GM18508 (cell line): ENCODE data around the gene ZNF22.

Experiments
- ATAC-seq: cut with Tn5 transposase; IDR thresholded peaks from one replicate; pipeline ENCODE4 v1.9.1; 2021; ENCODE audit warnings: moderate number of reproducible peaks; ENCODE audit not compliant: insufficient read depth, unreplicated experiment

Gene ZNF22

DNA sequence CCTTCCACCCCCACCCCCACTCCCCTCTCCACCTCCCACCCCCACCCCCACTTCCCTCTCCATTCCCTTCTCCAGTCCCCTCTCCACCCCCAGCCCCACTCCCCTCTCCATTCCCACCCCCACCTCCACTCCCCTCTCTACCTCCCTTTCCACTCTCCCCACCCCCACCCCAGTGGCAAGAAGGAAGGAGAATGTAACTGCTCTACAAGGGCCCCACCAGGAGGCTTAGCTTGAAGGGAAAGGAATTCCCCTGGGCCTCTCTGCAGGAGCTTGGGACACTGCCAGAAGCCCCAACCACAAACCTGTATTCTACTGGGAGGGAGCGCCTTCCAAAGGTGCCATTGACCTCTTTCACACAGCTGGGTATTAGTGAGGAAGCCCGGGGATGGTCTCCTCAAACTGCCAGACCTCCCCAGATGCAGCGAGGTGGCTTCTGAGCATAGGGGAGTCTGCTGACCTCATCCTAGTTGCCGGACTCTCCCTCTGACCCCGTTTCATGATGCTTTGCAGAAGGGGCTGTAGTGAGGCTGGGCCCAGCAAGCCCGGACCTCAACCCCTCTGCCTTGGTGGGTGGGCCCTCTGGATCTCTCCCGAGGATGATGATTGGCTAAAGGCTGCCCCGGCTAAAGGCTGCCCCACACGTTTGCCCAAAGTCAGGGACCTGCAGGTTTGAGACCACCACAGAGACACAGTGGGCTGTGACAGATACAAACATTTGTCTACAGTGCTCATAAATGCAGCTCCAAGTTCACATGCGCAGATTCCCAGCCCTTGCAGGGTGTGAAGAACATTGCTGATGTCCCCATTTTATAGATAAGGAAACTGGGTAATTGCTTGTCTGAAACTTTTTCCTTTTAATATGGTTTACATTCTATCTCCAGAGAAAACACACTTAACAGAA lies 25.0 kb upstream of the ZNF22 start:
- ATAC-seq = no peak

DNA sequence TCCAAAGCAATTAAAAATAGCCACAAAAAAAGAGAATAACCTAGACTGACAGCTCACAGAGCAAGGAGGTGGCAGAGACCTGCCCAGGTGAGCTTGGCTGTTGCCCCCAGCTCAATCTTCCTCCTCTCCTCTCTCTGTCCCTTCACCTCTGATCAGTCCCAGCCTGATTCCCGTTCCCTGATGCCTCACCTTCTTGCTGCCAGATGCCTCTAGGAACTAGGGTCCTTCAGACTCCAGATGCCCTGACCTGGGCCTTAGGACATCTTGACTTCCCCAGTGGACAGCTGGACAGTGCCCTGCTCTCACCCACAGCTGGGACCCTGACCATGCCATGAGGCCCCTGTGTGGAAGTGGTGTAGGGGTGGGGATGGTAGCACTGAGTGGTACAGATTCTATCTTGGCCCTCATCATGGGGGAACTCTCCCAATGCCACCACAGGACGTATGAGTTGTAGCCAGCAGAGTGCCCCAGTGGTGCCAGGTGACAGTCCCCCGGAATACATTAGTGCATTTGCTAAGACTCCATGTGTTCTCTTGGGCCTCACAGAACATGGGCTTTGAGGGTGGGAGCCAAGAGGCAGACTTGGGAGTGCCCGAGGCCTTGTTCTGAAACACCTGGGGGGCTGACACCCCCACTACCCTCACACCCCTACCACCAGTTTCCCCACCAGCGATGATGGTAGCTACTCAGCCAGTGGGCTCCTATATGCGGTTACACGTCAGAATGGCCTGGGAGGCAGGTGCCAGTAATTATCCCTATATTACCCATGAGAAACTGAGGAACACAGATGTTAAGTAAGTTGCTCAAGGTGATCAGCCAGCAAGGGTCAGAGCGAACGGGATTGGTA lies 24.1 kb upstream of the ZNF22 start:
- no peak for ATAC-seq

DNA sequence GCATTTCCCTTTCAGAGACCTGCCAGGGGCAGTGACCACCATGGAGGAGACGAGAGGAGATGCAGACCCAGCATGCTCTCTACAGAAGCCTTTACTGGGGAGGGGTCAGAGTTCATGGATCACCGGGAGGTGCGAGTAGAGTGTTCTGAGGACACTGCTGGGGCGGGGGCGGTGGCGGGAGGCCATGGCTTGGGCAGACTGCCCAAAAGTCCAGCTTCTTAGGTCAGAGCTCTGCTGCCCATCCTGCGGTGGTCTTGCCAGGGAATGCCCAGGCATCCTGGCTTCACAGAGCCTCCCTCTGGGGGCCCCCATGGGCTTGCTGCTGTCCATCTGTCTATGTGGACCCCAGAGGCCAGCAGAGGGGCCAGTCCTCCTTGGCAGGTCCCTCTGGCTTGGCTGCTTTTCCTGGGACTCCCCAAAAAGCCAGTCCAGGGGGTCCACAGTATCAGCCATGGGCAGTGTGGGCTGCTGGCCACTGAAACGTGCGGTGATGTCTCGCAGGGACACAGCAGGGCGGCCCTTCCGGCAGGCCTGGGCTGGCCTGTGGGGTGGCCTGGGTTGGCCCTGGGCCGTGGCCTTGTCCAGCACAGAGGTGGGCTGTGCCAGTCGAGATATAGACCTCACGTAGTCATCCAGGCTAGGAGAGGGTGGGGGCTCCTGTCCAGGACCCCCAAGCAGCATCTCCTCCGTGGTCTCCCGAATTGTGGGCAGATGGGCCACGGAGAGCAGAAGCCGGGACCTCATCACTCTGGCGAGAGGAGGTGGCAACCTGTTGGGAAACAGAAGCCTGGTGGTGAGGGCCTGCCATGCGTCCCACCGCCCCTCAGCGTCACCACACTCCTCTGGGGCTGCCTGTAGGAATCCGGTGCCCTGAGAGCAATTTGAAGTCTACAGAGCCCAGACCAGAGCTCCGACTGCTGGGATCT lies 23.2 kb upstream of the ZNF22 start:
- ATAC-seq = no peak

DNA sequence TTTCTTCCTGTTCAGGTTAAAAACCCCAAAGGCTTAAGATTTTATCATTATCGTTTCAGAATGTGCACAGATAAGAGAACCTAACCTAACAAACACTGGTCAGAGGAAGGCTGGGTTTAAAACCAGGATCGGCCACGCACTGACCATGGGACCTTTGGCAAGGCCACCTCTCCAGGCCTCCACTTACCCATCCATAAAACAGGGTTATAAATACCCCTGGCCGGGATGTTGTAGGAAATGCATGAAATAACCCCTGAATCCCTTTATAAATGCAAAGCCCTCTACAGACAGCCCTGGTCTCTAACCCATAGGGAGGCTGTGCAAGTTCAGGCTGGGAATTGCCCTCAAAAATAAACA lies 22.5 kb upstream of the ZNF22 start:
- no peak for ATAC-seq

DNA sequence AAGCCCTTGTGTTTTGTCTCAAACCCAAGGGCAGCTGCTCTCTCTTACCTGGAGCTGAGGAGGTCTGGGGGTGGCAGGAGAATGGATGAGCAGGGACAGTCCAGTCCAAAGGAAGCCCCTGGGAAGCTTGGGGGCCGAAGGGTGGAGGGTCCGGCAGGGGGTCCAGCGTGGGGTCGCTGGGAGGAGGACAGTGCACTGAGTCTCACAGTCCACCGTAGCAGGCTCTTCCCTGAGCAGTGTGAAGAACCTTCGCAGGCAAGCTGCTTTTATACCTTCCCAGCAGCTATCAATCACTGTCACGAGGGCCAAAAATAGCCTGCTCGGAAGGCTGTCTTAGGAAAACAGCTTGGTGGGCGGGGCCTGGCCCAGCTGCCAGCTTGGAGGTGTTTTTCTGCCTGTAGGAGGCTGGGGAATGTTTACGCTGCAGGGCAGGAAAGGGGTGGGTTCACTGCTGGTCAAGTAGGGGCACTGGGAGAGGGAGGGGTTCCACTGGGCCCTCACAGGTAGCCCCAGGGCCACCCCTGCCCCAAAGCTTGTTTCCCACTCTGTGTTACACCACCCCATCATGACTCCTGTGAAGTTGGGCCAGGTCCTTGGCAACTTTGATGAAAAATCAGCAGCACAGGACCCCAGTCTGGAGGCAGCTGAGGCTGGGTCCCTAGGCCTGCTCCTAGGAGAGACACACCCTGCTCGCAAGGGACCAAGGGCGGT lies 22.0 kb upstream of the ZNF22 start, which contains the start of gene DEPP1:
DEPP1 (minus strand) TSS at position 240 of the 711 bp plus-strand sequence. CDS start 779 bp downstream, outside the sequence.
- ATAC-seq = no peak

DNA sequence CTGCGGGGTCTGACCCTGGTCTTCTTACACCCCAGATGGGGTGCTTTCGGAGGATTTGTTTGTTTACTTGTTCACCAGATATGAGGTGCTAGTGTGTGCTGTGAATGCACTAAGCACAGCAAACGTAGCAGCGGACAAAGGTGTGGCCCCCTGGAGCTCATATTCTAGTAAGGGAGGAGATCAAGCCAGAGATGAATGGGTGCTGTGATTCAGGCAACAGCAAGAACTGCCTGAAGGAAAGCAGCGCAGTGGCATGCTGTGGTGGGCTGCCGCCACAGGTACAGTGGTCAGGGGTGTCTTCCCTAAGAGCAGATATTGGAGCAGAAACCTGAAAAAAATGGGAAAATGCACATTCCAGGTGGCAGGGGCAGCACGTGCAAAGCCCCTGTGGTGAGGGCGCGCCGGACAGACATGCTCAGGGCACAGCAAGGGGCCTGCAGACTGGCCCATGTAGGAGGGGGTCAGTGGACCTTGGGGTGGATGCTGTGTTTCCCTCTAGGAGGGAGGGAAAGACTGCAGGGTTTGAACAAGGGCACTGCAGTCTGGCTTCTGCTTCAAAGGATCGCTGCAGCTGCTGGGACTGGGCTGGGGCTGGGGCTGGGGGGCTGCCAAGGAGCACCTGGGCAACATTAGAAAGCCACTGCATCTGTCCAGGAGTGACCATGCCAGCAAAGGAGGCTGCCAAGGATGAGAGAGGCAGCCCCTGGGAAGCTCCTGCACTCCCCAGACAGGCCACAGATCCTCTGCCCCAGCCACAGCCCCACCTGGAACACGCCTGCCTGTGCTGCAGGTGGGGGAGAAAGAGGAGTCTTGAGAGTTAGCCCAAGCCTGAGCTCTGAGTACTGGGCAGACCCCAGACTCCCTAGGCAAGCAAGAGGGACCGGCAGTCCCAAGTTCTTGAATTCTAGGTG lies 21.2 kb upstream of the ZNF22 start:
- ATAC-seq = no peak

DNA sequence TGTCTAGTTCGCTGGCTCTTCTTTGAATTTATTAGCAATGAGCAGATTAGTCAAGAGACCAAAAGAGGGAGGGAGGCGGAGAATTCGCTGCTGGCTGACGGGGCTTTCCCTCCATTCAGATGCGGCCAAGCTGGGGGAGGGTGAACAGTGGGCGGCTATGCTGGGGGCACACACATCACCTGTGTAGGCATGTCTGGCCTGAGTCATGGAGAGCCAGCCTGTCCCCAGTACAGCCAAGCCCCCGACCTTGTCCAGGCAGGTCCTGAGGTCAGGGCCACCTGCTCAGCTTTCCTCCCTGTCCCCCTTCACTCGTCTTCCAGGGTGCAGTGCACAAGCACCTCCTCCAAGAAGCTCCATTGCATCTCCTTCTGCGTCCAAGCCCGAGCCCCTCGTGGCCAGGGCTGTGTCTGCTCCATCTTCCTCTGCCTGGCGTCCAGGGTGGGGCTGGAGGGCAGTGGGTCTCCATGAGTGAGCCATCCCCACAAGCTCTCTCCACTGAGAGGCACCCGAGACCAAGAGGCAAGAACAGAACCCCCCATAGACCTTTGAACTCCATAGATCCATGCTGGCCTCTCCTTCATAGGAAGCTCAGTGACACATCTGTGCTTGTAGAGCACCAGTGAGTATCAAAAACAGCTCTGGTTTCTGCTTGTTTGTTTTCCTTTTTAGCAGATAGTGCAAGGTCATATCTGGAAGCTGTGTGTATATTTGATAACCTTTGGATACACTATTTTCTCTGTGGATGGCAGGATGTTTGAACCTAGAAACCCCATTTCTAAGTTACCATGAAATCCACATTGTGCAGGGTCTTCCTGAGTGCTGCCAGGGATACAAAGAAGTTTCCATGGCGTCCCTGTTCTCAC lies 20.2 kb upstream of the ZNF22 start:
- ATAC-seq = no peak

DNA sequence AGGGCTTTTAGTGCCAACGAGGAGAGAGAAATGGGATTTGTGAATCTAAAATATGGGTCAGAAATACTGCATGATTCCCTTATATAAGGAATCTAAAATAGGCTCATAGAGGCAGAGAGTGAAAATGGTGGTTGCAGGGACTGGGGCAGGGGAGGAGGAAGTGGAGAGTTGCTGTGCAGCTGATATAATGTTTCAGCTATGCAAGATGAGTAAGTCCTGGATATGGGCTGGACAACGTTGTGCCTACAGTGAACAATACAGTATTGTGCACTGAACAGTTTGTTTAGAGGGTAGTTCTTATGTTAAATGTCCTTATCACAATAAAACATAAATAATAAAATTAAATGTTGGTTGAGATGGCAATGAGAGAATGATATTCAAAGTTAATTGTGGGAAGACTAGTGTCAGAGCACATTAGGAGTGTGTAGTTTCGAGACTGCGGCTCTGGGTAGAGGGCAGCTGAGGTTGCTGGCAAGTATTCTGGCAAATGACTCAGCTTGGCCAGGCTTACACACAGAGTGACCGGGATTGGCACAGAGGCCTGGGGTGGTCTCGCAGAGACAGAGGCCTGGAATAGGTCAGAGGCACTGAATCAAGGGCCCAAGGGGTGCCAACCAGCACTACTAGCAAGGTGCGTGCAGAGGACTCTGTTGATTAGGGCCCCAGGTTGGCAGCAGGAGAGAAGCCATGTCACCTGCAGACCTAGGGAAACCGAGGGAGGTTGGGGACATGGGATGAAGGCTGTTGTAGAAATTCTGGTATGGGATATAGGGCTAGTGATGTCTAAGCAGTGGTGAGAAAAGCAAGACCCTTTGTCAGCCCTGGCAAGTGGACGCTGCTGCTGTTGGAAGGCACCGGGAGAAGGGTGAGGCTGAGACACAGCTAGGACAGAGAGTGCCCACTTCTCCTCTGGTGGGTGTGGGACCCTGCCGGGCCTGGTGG lies 19.3 kb upstream of the ZNF22 start:
- ATAC-seq = peak; percentile 57

DNA sequence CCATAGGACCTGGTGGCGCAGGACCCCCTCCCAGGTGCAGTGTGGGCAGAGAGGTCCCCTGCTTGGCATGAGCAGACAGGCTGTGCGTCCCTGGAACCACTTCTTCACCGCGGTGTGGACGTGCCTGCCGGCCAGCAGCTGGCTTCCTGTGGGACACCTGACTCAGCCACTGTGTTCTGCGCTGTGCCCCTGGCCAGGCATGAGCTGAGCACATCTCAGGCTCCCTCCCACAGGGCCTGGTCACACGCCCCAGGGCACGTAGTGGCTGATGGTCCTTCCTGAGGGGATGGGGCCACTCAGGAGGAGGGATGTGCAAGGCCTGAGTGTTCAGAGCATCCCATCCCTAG lies 18.6 kb upstream of the ZNF22 start:
- no peak for ATAC-seq

DNA sequence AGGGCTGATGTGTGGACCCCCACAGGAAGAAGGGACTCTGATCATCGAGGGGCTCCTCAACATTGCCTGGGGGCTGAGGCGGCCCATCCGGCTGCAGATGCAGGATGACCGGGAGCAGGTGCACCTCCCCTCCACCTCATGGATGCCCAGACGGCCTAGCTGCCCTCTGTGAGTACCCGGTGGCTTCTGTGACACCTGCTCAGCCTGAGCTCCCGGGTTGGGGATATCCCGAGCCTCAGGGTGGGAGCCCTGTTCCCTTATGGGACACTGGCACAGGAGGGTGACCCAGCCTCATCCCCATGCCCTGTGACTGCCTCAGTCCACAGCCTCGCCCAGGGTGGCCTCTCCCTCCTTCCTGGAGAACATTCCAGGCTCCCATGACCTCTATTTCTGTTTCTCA lies 18.2 kb upstream of the ZNF22 start:
- ATAC-seq = no peak

DNA sequence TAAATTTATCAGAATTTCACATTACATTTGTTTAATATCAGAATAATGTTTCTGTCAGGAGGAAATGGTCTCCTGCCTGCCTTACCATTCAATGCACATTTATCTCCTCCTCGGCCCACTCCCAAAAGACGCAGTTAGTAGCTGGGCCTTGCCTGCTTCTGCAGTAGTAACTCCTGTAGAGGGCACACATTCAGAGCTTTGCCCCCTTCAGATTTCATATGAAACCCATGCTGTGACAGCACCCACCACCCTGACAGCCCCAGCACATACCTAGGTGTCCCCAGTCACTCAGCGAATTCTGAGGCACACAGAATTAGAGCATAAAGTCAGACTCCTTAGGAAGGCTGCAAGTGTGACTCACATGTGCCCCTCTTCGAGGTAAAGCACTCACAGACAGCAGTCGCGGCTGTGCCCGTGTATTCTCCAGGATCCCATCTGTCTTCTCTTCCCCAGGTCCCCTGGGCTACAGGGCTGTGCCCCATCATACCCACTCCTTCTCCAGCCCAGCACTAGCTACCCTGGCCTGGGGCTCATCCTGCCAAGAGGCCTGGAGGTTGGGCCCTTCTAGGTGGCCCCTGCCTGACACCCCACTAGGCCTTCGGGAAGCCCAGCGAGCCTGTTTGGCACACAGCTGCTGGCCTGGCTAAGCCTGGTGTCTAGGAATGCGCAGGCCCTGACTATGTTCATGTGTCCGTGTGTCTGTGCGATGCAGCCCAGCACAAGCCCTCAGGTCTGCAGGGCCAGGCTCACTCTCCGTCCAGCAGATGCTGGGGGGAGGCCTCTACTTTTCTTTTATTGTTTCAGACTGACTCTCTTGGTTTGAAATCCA lies 17.4 kb upstream of the ZNF22 start:
- no peak for ATAC-seq

DNA sequence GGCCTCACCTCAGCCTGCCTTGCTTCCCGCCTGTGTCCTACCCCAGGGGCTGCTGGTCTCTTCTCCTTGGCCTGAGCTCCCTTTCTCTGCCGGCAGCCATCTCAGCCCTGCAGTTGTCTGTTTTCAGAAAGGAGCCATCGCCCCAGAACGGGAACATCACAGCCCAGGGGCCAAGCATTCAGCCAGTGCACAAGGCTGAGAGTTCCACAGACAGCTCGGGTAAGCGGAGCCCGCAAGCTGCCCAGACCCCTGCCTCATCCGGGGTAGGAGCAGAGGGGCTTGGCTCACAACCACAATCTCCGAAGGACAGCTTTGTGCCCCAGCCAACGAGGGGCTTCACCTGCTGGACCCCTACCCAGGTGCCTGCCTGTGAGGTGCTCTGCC lies 16.8 kb upstream of the ZNF22 start:
- ATAC-seq = no peak

DNA sequence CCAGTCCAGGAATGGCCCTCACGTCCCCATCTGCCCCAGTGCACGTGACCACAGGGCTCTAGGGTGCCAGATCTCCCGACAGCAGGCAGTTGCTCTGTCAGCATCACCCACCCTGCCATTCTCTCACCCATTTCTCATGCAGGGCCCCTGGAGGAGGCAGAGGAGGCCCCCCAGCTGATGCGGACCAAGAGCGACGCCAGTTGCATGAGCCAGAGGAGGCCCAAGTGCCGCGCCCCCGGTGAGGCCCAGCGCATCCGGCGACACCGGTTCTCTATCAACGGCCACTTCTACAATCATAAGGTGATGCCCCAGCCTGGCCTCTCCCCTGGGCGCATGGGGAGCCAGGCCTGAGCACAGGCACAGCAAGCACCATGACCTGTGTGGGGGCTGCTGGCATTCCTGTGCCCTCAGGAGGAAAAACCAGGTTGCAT lies 16.0 kb upstream of the ZNF22 start:
- no peak for ATAC-seq

DNA sequence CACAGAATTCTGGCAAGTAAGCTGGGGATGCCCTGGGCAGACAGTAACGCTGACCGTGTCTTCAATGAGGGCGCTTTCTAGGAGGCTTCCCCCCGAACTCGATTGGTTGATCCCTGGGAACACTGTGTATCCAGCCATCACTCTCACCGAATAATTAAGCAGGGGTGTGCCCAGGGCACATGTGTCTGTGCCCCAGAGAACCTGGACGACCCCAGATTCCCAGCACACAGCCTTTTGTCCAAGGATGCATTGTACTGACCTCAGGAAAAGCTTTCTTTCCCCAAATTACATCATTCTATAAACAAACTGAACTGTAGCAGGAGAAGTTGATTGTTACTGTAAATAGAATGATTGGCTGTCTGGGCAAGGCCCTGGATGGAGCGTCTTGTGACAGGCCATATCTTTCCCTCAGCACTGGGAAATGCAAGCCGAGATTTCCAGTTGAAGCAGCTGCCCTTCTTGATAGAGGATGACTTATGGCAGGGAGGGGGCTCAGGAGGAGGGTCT lies 15.5 kb upstream of the ZNF22 start:
- no peak for ATAC-seq

DNA sequence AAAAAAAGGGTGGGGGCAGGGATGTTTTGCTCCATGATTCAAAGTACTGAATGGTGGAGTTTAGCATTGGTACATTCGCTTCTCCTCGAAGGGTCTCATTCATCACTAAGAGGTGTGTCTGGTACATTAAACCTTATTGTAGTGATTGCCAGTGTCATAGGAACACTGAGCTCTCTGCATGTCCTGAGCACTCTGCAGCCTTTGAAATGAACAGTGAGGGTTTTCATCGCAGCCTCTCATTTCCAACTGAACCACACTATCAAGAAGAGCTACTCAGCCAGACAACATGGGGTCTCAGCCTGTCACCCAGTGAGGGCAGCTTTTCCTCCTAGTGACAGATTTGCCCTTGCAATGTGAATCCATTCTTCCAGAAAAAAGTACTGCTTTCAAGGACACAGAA lies 14.5 kb upstream of the ZNF22 start:
- no peak for ATAC-seq

DNA sequence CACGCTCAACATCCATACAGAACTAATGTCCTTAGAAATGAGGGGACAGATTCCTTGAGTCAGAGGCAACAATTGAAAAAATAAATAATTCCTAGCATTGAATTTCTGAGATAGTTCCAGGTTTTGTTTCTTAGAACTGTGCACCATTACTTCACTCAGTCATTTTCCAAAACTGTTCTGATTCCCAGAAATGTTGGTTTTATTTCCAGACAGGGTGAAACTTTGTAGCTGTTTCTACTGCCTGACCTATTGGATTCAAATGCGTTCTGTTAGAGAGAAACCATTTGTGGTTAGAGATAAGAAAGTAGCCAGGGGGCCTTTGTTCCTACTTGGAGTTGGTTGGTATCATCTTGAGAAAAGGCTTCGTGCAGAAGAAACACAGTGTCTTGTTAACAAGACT lies 14.1 kb upstream of the ZNF22 start:
- no peak for ATAC-seq
